ENCODE data around the gene BNC2. TPM values are rescaled to one million over a fixed set of nuclear protein-coding genes. Genes with fewer than 3 reads are reported as not detected.
A peak's percentile ranks its signal among the peaks of the same experiment; 100 is the strongest.

BNC2 gene
- total RNA-seq, 2 donors from 2014 or later = 0.99 to 1.8 TPM

- no peak for DNase-seq
- intact Hi-C loops (cut with DNase I) = no loop called here
- peaks cover 0 to 9% of the 10 kb centered on the region in 2 donors for H3K27me3 ChIP-seq
- no peaks in the 10 kb centered on the region for H3K9me3 ChIP-seq
- 85 to 92% methylated on average over 3 of the region's 3 CpGs for WGBS, 2 donors
- no peak for ATAC-seq
- H3K4me1 ChIP-seq = peaks cover 9% of the 10 kb centered on the region
- H3K36me3 ChIP-seq (replicated peaks in 1 of 2; ENCODE audit: insufficient read depth in 1 of 2, low read depth in 2 of 2) = no peaks in the 10 kb centered on the region
- H3K27ac ChIP-seq = no peak overlapping the region
- no peak for TF ChIP-seq CTCF (IDR thresholded peaks at IDR 0.05)
- no peak overlapping the region for H3K4me3 ChIP-seq
These were observed 142.3 kb downstream of the BNC2 start for GRCh38 chr9:16728137-16728508.

GRCh38 chr9:16727452-16728136 lies 142.9 kb downstream of the BNC2 start:
- H3K4me3 ChIP-seq = no peak overlapping the region
- peaks cover 9% of the 10 kb centered on the region for H3K4me1 ChIP-seq
- no peaks in the 10 kb centered on the region for H3K36me3 ChIP-seq (replicated peaks in 1 of 2; ENCODE audit: insufficient read depth in 1 of 2, low read depth in 2 of 2)
- H3K27ac ChIP-seq = peak overlapping the region in 2 of 4 donors; percentile 47 to 52
- H3K27me3 ChIP-seq = peaks cover 0 to 9% of the 10 kb centered on the region in 2 donors
- 31 to 50% methylated on average over 7 of the region's 7 CpGs for WGBS, 2 donors
- TF ChIP-seq CTCF (IDR thresholded peaks at IDR 0.05) = no peak
- no peak for TF ChIP-seq POLR2A (IDR thresholded peaks at IDR 0.05)
- intact Hi-C loops (cut with DNase I) = no loop called here
- H3K9me3 ChIP-seq = no peaks in the 10 kb centered on the region
- DNase-seq (no peak), ATAC-seq (peak; percentile 8)

- intact Hi-C loops (cut with DNase I) = no loop called here
- Histone ChIP-seq H3K9me3 (no peaks in the 10 kb centered on the region), H3K27me3 (peaks cover 0 to 9% of the 10 kb centered on the region in 2 donors), H3K27ac (peak overlapping the region in 3 of 4 donors; percentile 1 to 52 (median 47)), H3K4me3 (peak overlapping the region in 1 of 2 donors; percentile 18), H3K4me1 (peaks cover 9% of the 10 kb centered on the region), H3K36me3 (replicated peaks in 1 of 2; ENCODE audit: insufficient read depth in 1 of 2, low read depth in 2 of 2) (no peaks in the 10 kb centered on the region)
- ATAC-seq (peak; percentile 80), DNase-seq (peak; percentile 50 to 65 (median 58))
- no peak for TF ChIP-seq CTCF (IDR thresholded peaks at IDR 0.05)
- peak in 1 of 3 donors; percentile 25 for TF ChIP-seq POLR2A (IDR thresholded peaks at IDR 0.05)
- WGBS, 2 donors = 0% methylated on average over 42 to 48 of the region's 60 CpGs
These were observed 143.6 kb downstream of the BNC2 start for GRCh38 chr9:16726718-16727451.

- Histone ChIP-seq H3K9me3 (no peaks in the 10 kb centered on the region), H3K36me3 (replicated peaks in 1 of 2; ENCODE audit: insufficient read depth in 1 of 2, low read depth in 2 of 2) (no peaks in the 10 kb centered on the region), H3K4me3 (no peak overlapping the region), H3K27ac (no peak overlapping the region), H3K27me3 (peaks cover 0 to 9% of the 10 kb centered on the region in 2 donors), H3K4me1 (peaks cover 9% of the 10 kb centered on the region)
- 47 to 75% methylated on average over 7 of the region's 7 CpGs for WGBS, 2 donors
- TF ChIP-seq CTCF (IDR thresholded peaks at IDR 0.05) = no peak
- no peak for TF ChIP-seq POLR2A (IDR thresholded peaks at IDR 0.05)
- no peak for ATAC-seq
- intact Hi-C loops (cut with DNase I) = no loop called here
- DNase-seq = no peak
These were observed 144.4 kb downstream of the BNC2 start for GRCh38 chr9:16726029-16726428.
